ENCODE data around the gene PTCSC3. TPM values are rescaled to one million over a fixed set of nuclear protein-coding genes. Genes with fewer than 3 reads are reported as not detected.

The PTCSC3 gene
- total RNA-seq, 1 donor from 2014 or later = not detected

DNA sequence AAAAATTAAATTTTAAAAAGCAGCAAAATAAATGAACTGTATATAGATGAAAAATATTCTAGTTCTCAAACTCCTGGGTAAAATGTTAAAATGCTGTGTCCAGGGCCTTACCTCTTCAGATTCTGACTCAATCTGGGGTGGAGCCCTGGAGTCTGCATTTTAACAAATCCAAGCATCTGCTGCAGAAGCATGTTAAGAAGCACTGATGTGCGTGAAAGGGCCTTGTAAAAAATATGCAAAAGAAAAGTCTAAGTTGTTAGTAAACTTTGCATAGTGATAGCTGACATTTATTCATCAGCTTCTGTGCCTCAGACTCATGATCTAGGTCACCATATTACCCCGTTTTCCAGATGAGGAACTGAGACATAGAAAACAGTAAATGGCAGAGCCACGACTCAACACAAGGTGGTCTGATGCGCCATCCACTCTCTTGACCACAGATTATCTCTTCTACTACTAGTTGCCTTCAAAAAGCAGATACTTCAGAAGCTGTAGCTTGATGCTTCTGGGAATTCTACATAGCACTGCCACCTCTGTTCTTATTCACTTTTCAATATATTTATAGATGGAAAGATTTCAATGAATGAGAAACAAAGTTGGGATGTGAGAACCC is 28.0 kb upstream of the PTCSC3 start:
- Histone ChIP-seq H3K4me1 (no peaks in the 10 kb centered on the region), H3K27ac (no peak overlapping the region), H3K27me3 (no peaks in the 10 kb centered on the region), H3K4me3 (no peak overlapping the region), H3K9me3 (no peaks in the 10 kb centered on the region), H3K36me3 (no peaks in the 10 kb centered on the region)
- no peak for DNase-seq (ENCODE audit: extremely low spot score in 2 of 2)
- intact Hi-C loops (cut with DNase I) = no loop called here
- TF ChIP-seq, protein P1, sequence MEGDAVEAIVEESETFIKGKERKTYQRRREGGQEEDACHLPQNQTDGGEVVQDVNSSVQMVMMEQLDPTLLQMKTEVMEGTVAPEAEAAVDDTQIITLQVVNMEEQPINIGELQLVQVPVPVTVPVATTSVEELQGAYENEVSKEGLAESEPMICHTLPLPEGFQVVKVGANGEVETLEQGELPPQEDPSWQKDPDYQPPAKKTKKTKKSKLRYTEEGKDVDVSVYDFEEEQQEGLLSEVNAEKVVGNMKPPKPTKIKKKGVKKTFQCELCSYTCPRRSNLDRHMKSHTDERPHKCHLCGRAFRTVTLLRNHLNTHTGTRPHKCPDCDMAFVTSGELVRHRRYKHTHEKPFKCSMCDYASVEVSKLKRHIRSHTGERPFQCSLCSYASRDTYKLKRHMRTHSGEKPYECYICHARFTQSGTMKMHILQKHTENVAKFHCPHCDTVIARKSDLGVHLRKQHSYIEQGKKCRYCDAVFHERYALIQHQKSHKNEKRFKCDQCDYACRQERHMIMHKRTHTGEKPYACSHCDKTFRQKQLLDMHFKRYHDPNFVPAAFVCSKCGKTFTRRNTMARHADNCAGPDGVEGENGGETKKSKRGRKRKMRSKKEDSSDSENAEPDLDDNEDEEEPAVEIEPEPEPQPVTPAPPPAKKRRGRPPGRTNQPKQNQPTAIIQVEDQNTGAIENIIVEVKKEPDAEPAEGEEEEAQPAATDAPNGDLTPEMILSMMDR (IDR thresholded peaks at IDR 0.05) = no peak
- TF ChIP-seq POLR2AphosphoS5 (IDR thresholded peaks at IDR 0.05; ENCODE audit: insufficient read depth in 1 of 2, low read depth in 1 of 2) (no peak), POLR2A (IDR thresholded peaks at IDR 0.05) (no peak)

DNA sequence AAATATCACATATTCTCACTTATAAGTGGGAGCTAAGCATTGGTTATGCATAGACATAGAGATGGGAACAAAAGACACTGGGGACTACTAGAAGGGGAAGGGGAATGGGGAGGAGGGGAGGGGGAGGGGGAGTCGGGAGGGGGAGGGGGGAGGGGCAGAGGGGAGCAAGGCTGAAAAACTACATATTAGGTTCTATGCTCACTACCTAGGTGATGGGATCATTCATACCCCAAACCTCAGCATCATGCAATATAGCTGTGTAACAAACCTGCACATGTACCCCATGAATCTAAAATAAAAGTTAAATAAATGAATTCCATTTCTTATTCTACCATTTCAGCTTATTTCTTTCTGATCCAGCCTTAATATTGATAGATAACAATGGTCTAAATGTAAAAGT is 21.9 kb upstream of the PTCSC3 start:
- TF ChIP-seq POLR2AphosphoS5 (IDR thresholded peaks at IDR 0.05; ENCODE audit: insufficient read depth in 1 of 2, low read depth in 1 of 2) = no peak
- TF ChIP-seq POLR2A (IDR thresholded peaks at IDR 0.05) = no peak
- TF ChIP-seq, protein P1 (IDR thresholded peaks at IDR 0.05) = no peak
- Histone ChIP-seq H3K9me3 (no peaks in the 10 kb centered on the region), H3K36me3 (no peaks in the 10 kb centered on the region), H3K27ac (no peak overlapping the region), H3K4me1 (no peaks in the 10 kb centered on the region), H3K27me3 (no peaks in the 10 kb centered on the region), H3K4me3 (no peak overlapping the region)
- DNase-seq (ENCODE audit: extremely low spot score in 2 of 2) = no peak
- intact Hi-C loops (cut with DNase I) = no loop called here

DNA sequence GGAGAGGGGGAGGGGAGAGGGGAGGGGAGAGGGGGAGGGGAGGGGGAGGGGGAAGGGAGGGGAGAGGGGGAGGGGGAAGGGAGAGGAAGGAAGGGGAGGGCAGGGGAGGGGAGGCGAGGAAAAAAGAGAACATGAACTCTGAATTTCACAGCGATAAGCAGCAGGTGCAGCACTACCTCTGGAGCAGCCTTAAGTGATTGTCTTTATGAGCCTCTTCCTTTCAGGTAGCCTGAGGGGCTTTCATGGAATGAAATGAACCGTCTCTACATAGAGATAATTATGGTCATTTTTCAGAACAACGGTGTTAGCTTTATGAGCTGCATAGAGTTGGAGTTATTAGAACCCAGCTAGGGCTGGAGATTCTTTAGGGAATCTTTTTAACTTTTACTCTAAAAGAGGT is 18.1 kb upstream of the PTCSC3 start:
- Histone ChIP-seq H3K4me3 (no peak overlapping the region), H3K36me3 (no peaks in the 10 kb centered on the region), H3K27ac (no peak overlapping the region), H3K9me3 (no peaks in the 10 kb centered on the region), H3K4me1 (no peaks in the 10 kb centered on the region), H3K27me3 (no peaks in the 10 kb centered on the region)
- DNase-seq (ENCODE audit: extremely low spot score in 2 of 2) = no peak
- intact Hi-C loops (cut with DNase I) = no loop called here
- TF ChIP-seq POLR2AphosphoS5 (IDR thresholded peaks at IDR 0.05; ENCODE audit: insufficient read depth in 1 of 2, low read depth in 1 of 2) (no peak), POLR2A (IDR thresholded peaks at IDR 0.05) (no peak)
- TF ChIP-seq, protein P1 (IDR thresholded peaks at IDR 0.05) = no peak

DNA sequence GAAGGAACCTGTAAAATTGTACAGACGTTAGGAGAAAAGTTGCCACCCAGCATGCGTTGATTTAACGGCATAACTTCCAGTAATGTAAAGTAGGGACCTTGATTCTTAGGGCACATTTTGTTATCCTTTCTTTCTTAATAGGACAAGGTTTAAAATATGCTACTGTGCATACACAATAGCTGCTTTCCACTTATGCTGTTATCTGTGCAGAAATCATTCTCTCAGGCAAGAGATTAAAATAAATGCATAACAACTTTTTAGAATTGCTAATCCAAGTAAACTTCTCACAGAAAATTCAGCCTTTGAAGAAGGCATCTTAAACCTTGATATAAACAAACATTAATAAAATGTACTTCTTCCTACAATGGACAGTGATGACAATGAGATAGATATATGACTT is 16.0 kb upstream of the PTCSC3 start:
- H3K27me3 ChIP-seq = no peaks in the 10 kb centered on the region
- H3K4me1 ChIP-seq = no peaks in the 10 kb centered on the region
- no peaks in the 10 kb centered on the region for H3K36me3 ChIP-seq
- intact Hi-C loops (cut with DNase I) = no loop called here
- no peak overlapping the region for H3K4me3 ChIP-seq
- H3K9me3 ChIP-seq = no peaks in the 10 kb centered on the region
- H3K27ac ChIP-seq = no peak overlapping the region
- TF ChIP-seq POLR2A (IDR thresholded peaks at IDR 0.05) = no peak
- TF ChIP-seq, protein P1 (IDR thresholded peaks at IDR 0.05) = no peak
- TF ChIP-seq POLR2AphosphoS5 (IDR thresholded peaks at IDR 0.05; ENCODE audit: insufficient read depth in 1 of 2, low read depth in 1 of 2) = no peak
- DNase-seq (ENCODE audit: extremely low spot score in 2 of 2) = no peak

DNA sequence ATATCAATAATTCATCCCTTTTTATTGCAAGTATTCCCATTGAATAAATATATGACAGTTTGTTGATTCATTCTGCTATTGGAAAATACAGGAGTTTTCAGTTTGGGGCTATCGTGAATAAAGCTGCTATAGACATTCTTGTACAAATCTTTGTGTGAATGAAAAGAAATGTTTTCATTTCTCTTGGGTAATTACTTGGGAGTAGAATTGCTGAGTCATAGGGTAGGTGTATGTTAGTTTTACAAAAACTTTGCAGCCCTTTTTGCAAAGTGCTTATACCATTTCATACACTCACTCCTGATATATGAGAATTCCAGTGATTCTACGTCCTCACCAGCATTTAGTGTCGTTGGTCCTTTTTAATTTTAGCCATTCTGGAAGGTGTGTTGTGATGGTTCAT is 6.9 kb upstream of the PTCSC3 start:
- TF ChIP-seq POLR2AphosphoS5 (IDR thresholded peaks at IDR 0.05; ENCODE audit: insufficient read depth in 1 of 2, low read depth in 1 of 2) = no peak
- TF ChIP-seq POLR2A (IDR thresholded peaks at IDR 0.05) = no peak
- TF ChIP-seq, protein P1 (IDR thresholded peaks at IDR 0.05) = no peak
- intact Hi-C loops (cut with DNase I) = no loop called here
- Histone ChIP-seq H3K4me3 (no peak overlapping the region), H3K4me1 (no peaks in the 10 kb centered on the region), H3K9me3 (no peaks in the 10 kb centered on the region), H3K36me3 (no peaks in the 10 kb centered on the region), H3K27me3 (no peaks in the 10 kb centered on the region), H3K27ac (no peak overlapping the region)
- no peak for DNase-seq (ENCODE audit: extremely low spot score in 2 of 2)
